Fibroblast of peridontal ligament (primary cell): ENCODE data around the gene PCMT1.
"Not testable (repeated sequence)": the region's sequence is repeated elsewhere in the genome, so short reads cannot be mapped to it uniquely, and the experiment has no call there.

Source experiments
- DNase-seq: peaks from one replicate; pipeline ENCODE4 v3.0.0-alpha.2; 2010; ENCODE audit errors: extremely low read depth

PCMT1 gene

GRCh38 chr6:149750136-149750609 lies 632 bp downstream of the PCMT1 start:
- peak; percentile 40 for DNase-seq

DNA sequence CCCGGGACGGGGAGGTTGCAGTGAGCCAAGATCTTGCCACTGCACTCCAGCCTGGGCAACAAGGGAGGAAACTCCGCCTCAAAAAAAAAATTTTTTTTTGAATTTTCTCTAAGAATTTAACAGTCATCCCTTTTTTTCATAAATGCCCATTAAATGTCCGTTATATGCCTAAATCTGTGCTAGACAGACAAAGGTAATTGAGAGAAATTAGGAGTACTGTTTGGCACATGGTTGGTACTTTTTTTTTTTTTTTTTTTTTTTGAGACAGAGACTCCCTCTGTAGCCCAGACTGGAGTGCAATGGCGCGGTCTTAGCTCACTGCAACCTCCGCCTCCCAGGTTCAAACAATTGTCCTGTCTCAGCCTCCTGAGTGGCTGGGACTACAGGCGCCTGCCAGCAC lies 1.7 kb downstream of the PCMT1 start:
- no peak for DNase-seq

DNA sequence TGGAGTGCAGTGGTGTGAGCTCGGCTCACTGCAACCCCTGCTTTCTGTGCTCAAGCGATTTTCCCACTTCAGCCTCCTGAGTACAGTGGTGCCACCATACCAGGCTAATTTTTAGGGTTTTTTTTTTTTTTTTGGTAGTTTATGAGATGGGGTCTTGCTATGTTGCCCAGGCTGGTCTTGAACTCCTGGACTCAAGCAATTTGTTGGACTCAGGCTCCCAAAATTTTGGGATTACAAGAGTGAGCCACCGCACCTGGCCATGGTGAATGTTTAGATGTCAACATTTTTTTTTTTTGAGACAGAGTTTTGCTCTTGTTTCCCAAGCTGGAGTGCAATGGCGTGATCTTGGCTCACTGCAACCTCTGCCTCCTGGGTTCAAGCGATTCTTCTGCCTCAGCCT lies 2.4 kb downstream of the PCMT1 start:
- not testable (repeated sequence) for DNase-seq

GRCh38 chr6:149752600-149753373 lies 3.2 kb downstream of the PCMT1 start:
- peak; percentile 38 for DNase-seq

DNA sequence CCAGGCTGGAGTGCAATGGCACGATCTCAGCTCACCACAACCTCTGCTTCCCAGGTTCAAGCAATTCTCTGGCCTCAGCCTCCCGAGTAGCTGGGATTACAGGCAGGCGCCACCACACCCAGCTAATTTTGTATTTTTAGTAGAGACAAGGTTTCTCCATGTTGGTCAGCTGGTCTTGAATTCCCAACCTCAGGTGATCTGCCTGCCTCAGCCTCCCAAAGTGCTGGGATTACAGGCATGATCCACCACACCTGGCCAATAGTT lies 3.8 kb downstream of the PCMT1 start:
- DNase-seq: not testable (repeated sequence)

- no peak for DNase-seq
These were observed 5.0 kb downstream of the PCMT1 start for GRCh38 chr6:149754548-149754947.

DNA sequence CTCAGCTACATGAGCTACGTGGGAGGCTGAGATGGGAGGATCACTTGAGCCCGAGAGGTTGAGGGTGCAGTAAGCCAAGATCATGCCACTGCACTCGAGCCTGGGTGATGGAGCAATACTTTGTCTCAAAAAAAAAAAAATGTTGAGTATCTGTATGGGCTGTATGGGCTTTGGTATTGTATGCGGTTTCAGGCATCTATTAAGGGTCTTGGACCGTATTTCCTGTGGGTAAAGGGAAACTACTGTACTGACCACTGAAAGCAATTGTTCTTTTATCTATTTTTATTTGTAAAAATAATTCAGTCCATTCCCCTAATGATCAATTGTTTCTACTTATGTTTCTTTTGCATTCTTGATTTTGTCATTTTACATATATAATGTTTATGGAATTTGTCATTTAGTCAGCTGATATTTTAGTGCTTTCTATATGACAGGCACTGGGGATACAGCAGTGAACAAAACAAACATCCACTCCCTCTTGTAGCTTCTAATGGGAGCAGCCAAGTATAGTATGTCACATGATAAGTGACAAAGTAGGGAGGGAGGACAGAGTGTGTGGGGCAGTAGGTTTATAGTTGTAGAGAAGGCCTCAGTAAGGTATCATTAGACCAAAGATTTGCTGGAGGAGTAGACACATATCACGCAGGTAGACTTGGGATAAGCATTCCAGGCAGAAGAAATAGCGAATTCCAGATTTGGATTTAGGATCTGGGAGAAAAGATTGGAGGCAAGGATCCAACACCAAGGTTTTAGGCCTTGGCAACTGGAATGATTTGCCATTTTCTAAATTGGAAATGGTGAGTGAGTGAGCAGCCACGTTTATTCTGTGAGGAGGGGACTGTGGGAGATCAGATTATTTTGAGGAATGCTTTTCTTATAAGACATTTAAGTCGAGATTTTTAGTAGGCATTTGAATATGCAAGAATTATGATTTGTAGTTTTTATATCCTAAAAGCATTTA lies 6.0 kb downstream of the PCMT1 start:
- DNase-seq: no peak

- no peak for DNase-seq
These were observed 6.7 kb downstream of the PCMT1 start for GRCh38 chr6:149756261-149756636.

- no peak for DNase-seq
These were observed 11.9 kb downstream of the PCMT1 start for GRCh38 chr6:149761438-149761837.

GRCh38 chr6:149763866-149764265 lies 14.3 kb downstream of the PCMT1 start:
- peak; percentile 31 for DNase-seq

DNA sequence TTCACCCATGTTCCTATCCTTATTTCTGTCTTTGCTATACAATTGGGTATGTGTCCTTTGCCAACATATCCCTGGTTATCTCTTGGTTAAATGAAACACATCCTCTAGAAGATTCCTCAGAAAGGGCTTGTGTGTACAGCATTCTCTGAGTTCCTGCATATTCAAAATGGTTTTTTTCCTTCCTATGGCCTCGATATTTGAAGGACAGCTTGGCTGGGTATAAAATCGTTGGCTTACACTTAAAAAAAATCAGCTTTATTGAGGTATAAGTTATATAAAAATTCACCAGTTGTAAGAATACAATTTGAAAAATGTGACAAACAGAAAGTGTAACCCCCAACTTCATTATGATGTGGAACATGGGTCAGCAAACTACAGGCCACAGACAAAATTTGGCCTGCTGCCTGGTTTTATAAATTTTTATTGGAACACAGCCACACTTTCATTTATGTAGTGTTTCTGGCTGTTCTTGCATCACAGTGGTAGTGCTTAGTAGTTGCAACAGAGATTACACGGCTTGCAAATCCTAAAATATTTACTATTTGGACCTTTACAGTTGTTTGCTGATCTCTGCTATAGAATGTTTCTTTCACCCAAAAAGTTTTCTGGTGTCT lies 16.7 kb downstream of the PCMT1 start:
- peak; percentile 76 for DNase-seq

- DNase-seq: no peak
These were observed 20.1 kb downstream of the PCMT1 start for GRCh38 chr6:149769676-149770075.

DNA sequence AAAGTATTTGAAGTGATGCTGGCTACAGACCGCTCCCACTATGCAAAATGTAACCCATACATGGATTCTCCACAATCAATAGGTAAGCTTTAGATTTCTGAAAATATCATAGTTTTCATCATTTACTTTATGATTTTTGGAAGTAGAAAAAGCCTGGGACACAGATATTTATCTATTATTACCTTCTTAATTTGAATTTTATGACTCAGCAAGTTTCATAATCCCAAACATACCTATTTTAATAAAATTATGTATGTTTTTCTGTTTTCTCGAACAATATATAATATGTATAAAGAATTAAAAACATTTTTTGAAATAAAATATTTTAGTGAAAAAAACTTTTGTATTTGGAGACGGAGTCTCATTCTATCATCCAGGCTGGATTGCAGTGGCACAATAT lies 21.6 kb downstream of the PCMT1 start:
- no peak for DNase-seq

- DNase-seq: no peak
These were observed 22.4 kb downstream of the PCMT1 start for GRCh38 chr6:149771925-149772324.

- DNase-seq: no peak
These were observed 28.1 kb downstream of the PCMT1 start for GRCh38 chr6:149777624-149778023.

DNA sequence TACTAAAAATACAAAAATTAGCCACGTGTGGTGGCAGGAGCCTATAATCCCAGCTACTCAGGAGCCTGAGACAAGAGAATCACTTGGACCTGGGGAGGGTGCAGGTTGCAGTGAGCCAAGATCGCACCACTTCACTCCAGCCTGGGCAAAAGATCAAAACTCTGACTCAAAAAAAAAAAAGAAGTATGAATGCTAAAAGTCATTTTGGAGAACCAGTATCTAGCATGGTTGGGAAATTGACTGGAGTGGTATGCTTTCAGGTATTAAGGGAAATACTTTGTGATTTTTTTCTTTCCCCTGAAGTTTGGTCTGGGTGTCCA lies 30.1 kb downstream of the PCMT1 start:
- no peak for DNase-seq

DNA sequence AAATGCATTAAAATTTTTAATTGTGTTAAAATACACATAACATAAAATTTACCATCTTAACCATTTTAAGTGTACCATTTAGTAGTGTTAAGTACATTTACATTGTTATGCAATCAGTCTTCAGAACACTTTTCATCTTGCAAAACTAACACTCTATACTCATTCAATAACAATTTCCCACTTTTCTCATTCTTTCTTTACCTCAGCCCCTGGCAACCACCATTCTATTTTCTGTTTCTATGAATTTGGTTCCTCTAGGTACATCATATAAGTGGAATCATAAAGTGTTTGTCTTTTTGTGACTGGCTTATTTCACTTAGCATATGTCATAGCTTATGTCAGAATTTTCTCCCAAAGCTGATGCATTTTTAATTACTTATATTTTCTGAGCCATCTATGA lies 32.2 kb downstream of the PCMT1 start:
- DNase-seq: no peak

DNA sequence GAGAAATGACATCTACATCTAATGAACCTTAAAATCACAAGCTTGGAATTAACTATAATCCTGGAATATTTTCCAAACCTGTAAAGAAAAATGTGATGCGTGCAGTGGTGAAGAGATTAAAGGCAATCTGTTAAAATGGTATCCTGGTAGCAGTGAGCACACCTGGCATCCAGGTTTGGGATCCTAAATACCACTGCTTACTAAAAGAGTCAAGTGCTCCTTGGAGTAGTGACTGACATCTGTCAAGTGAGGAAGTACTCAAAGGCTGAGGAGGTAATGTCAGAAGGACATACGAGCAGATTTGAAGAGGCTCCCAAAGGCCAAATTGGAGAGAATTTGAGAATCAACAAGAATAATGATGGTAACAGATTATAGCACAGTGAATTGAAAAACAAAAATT lies 32.8 kb downstream of the PCMT1 start:
- DNase-seq: no peak

GRCh38 chr6:149783551-149783950 lies 34.0 kb downstream of the PCMT1 start:
- DNase-seq: no peak

GRCh38 chr6:149806127-149806526 lies 56.6 kb downstream of the PCMT1 start:
- DNase-seq: no peak

DNA sequence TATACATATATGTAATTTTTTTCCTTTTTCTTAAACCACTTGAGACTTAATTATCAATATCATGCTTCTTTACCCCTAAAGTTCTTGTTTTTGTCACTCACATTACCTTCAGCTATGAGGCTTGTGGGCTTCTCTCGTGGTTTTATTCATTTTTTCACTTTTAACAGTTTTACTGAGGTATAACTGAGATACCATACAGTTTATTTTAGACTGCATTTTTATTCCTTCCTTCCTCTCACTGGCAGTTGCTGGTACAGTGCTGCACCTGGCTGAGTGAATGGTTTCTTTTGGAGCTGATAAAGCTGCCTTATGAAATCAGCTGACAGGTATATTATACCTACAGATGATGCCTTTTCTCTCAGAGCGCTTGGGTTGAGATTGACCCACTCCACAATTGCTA lies 60.3 kb downstream of the PCMT1 start:
- no peak for DNase-seq

DNA sequence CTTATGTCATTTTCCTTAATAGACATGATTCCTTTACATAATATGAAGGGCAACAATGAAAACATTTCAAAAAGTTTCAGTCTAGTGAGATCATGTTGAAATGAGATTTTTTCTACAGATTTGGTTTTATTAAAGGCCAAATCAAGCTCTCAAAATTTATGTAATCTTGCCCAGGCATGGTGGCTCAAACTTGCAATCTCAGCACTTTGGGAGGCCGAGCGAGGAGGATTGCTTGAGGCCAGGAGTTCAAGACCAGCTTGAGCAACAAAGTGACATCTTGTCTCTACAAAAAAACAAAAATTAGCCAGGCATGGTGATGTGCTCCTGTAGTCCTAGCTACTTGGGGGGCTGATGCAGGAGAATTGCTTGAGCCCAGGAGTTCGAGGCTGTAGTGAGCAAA lies 63.8 kb downstream of the PCMT1 start:
- no peak for DNase-seq

- no peak for DNase-seq
These were observed 66.2 kb downstream of the PCMT1 start for GRCh38 chr6:149815788-149816187.
